HFFc6 (cell line): ENCODE data around the gene ZNF579. TPM values are rescaled to one million over a fixed set of nuclear protein-coding genes. Genes with fewer than 3 reads are reported as not detected.

ENCODE experiments used
- DNase-seq: peaks from one replicate; pipeline ENCODE4 v3.0.0-alpha.2; 2018
- H3K27ac Mint-ChIP-seq: 2 replicates; pipeline ENCODE4 v1.8.0; 2020; ENCODE audit warnings: mild to moderate bottlenecking, mixed read lengths
- H3K27me3 Mint-ChIP-seq: 2 replicates; pipeline ENCODE4 v1.8.0; 2021; ENCODE audit warnings: mild to moderate bottlenecking, moderate library complexity, mixed read lengths; ENCODE audit not compliant: insufficient read depth
- H3K36me3 Mint-ChIP-seq: 2 replicates; pipeline ENCODE4 v1.8.0; 2021; ENCODE audit warnings: low read depth, mixed read lengths
- H3K4me1 Mint-ChIP-seq: 2 replicates; pipeline ENCODE4 v1.8.0; 2020; ENCODE audit warnings: low read depth, mixed read lengths
- H3K4me3 Mint-ChIP-seq: 2 replicates; pipeline ENCODE4 v1.8.0; 2020; ENCODE audit warnings: mild to moderate bottlenecking, moderate library complexity, mixed read lengths
- H3K9me3 Mint-ChIP-seq: 2 replicates; pipeline ENCODE4 v1.8.0; 2020; ENCODE audit warnings: mild to moderate bottlenecking, mixed read lengths
- total RNA-seq, 6 experiments: library from RNA; stranded (reverse); fragmentation: NEBNext Ultra II Directional; extraction: Animal tissue kit (Norgen Biotek cat#: 25700); gene quantifications; 2 replicates in 1 of 6; 3 replicates in 5 of 6; pipeline ENCODE4 v1.2.3, GENCODE V29; 2021
- TF ChIP-seq, protein P1 (sequence below): fragments of 200-600 bp; sonication (generic); IDR thresholded peaks from 2 replicates; pipeline ENCODE4 v1.5.0; 2021; ENCODE audit warnings: antibody characterized with exemption, mild to moderate bottlenecking

ZNF579 gene
- total RNA-seq, 6 experiments from 2014 or later = 19.0 to 24.3 (median 22.0) TPM

- no peak for DNase-seq
- TF ChIP-seq, protein P1, sequence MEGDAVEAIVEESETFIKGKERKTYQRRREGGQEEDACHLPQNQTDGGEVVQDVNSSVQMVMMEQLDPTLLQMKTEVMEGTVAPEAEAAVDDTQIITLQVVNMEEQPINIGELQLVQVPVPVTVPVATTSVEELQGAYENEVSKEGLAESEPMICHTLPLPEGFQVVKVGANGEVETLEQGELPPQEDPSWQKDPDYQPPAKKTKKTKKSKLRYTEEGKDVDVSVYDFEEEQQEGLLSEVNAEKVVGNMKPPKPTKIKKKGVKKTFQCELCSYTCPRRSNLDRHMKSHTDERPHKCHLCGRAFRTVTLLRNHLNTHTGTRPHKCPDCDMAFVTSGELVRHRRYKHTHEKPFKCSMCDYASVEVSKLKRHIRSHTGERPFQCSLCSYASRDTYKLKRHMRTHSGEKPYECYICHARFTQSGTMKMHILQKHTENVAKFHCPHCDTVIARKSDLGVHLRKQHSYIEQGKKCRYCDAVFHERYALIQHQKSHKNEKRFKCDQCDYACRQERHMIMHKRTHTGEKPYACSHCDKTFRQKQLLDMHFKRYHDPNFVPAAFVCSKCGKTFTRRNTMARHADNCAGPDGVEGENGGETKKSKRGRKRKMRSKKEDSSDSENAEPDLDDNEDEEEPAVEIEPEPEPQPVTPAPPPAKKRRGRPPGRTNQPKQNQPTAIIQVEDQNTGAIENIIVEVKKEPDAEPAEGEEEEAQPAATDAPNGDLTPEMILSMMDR = no peak
- Mint-ChIP-seq H3K36me3 (peaks cover 46% of the 10 kb centered on the region), H3K9me3 (peaks cover 7% of the 10 kb centered on the region), H3K4me1 (peaks cover 32% of the 10 kb centered on the region), H3K27me3 (peaks cover 1% of the 10 kb centered on the region), H3K27ac (no peak overlapping the region), H3K4me3 (no peak overlapping the region)
Measured at GRCh38 chr19:55609326-55609725, 28.7 kb upstream of the ZNF579 start.

DNA sequence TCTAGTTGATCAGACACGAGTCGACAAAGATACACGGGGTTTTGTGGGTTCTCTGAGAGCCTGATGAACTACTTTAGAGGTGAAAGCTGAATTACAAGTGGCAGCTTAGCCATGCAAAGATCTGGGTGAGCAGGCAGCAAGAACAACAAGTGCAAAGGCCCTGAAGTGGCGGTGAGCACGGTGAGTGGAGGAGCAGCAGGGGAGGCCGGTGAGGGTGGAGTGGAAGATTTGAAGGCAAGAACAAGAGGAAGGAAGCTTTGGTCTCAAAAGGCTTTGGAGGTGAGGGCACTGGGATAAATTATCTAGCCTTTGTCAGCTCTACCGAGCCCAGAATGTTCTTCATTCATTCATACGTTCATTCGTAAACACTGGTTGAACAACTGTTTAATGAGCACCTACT, 26.2 kb upstream of the ZNF579 start:
- H3K4me3 Mint-ChIP-seq = peak overlapping the region; percentile 93
- peak overlapping the region; percentile 90 for H3K27ac Mint-ChIP-seq
- H3K9me3 Mint-ChIP-seq = peaks cover 7% of the 10 kb centered on the region
- TF ChIP-seq, protein P1 = no peak
- peaks cover 1% of the 10 kb centered on the region for H3K27me3 Mint-ChIP-seq
- peaks cover 45% of the 10 kb centered on the region for H3K36me3 Mint-ChIP-seq
- peaks cover 34% of the 10 kb centered on the region for H3K4me1 Mint-ChIP-seq
- no peak for DNase-seq

DNA sequence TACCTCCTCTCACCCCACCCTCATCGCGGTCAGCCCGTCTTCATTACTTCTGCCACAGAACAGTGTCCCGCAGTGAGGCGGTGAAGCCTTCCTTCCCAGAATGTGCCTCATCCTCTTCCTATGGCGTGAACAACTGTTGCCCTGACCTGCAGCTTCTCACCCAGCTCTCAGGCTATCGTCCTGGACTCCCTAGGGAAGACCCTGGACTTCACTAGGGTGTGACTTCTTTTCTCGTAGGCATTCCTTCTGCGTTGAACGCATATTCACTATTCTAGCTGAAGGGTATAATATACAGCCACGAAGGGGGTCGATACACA, 25.8 kb upstream of the ZNF579 start:
- Mint-ChIP-seq H3K27ac (peak overlapping the region; percentile 90), H3K36me3 (peaks cover 45% of the 10 kb centered on the region)
- TF ChIP-seq, protein P1 = no peak; the same call in 1 of the 2 replicates

GRCh38 chr19:55605637-55606470, 25.2 kb upstream of the ZNF579 start, which contains the start of gene ZNF865:
TSS of gene ZNF865 (plus strand) at chr19:55605647. CDS start at chr19:55613619, 7,972 bp downstream.
- Mint-ChIP-seq H3K36me3 (peaks cover 43% of the 10 kb centered on the region), H3K27ac (peak within 1 kb of the TSS; percentile 97), H3K4me1 (peaks cover 43% of the 10 kb centered on the region), H3K4me3 (peak within 1 kb of the TSS; percentile 93), H3K27me3 (peaks cover 1% of the 10 kb centered on the region), H3K9me3 (peaks cover 7% of the 10 kb centered on the region)
- DNase-seq = peak; percentile 75
- TF ChIP-seq, protein P1 = peak; percentile 80

More for the DNA sequence above, 25.8 kb upstream of the ZNF579 start:
- Mint-ChIP-seq H3K4me1 (peaks cover 37% of the 10 kb centered on the region), H3K27me3 (peaks cover 1% of the 10 kb centered on the region), H3K9me3 (peaks cover 7% of the 10 kb centered on the region), H3K4me3 (peak overlapping the region; percentile 93)
- no peak for DNase-seq

DNA sequence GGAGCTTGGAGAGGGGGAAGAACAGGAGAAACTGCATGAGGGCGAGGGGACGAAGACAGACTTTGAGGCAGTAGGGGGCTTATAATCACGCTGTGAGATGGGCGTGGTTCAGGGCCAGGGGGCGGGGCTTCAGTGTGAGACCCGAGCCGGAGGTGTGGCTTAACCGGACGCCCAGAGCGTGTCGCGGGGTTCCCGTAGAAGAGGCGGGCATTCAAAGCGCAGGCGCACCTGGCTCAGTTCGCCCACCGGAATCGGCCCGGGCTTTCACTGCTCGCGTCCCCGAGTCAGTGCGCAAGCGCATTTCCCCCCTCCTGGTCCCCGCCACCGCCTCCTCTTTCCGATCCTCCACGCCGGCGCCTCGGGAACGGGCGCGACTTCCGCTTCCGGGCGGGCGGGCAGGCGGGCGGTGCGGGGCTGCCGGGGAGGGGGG, 24.6 kb upstream of the ZNF579 start:
- peaks cover 37% of the 10 kb centered on the region for H3K36me3 Mint-ChIP-seq

More for the DNA sequence above, 24.6 kb upstream of the ZNF579 start:
- TF ChIP-seq, protein P1 = no peak
- peak overlapping the region; percentile 97 for H3K27ac Mint-ChIP-seq
- H3K4me1 Mint-ChIP-seq = peaks cover 44% of the 10 kb centered on the region
- H3K27me3 Mint-ChIP-seq = peaks cover 1% of the 10 kb centered on the region
- peak overlapping the region; percentile 85 for H3K4me3 Mint-ChIP-seq
- DNase-seq = peak; percentile 96
- peaks cover 7% of the 10 kb centered on the region for H3K9me3 Mint-ChIP-seq
